NCI-H446 treated with DMSO at 0.1 percent for 48 hours (cell line): ENCODE data around the gene CHIC2.

ENCODE experiments used
- DNase-seq: peaks from one replicate; lab custom pipeline; 2025; lab: John Stamatoyannopoulos, UW

Gene CHIC2

DNA sequence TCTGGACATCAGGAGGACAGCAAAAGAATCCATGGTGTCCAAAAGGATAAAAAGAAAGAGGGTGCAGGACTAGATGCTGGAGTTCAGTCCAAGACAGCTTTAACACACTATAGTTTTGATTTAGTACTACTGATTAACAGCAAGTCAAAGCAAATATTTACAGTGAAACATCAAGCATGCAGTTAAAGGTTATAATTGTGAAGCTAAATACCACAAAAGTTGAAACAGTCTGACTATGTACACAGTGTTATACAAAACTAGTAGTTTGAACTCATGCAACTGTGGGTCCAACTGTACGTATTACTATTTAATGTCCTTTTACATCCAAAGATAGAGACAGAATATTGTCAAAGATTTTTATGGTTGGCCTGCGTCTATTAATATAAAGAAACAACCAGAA, 57.6 kb downstream of the CHIC2 start:
- DNase-seq, result no peak

DNA sequence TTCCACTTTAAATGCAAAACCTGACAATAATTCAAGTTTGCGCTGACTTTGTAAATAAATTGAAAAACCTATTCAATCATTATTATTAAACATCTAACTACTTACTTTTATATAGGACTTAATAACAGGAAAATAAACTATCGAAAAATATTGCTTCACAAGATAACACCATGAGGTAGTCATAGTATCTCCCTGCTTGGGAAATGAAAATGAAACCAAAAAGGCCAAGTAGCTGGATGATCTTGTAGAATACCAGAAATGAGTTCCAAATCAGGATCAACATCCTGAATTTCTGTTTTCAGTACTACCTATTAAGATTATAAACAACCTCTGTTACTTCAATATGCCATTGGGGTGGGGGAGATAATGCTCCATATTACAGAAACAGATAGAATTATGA, 58.9 kb downstream of the CHIC2 start:
- no peak for DNase-seq

DNA sequence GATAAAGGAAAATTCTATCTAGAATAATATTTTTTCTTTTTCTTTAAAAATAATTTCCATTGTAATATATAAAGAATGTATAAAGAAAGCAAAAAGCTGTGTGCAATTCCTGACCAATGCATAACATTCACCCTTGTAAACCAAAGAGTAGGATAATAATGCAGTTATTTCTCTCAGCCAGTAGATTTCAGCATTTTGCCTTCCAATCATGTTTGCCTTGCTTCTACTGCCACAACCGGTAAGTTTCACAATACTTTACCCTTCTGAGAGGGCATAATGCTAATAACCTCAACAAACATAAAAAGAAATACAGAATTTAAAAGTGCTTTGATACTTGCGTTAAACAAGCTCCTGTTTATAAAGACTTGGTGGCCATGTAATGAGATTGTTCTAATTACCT, 59.9 kb downstream of the CHIC2 start:
- DNase-seq, result no peak

DNA sequence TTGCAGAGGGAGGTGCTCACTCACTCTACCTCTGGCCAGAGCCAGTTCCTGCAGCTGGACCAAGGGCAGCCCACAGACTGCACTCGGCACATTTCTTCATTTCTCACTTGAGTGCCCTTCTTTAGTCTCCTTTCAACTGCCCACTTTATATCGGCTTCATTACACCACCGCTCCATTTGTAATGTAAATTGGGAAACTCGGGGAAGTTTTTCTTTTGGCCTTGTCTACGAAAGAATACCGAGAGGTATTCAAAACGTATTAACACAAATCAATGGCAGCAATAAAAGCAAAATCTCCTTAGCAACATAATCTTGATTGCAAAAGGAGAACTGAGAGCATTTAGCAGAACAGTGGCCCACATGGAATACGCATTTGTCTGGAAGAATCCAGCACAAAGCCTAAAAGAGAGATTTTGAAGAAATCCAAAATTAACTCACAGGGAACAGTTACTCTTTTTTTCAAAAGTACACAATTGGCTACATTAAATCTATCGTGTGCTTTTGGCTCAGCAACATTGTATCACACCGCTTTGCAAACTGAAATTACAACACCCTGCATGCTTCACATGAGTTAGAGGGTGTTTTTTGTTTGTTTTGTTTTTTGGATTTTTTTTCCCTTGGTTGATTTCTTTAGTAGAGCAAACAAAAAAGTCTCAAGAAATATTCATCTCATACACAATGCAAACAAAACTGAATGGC, 62.6 kb downstream of the CHIC2 start:
- no peak for DNase-seq

DNA sequence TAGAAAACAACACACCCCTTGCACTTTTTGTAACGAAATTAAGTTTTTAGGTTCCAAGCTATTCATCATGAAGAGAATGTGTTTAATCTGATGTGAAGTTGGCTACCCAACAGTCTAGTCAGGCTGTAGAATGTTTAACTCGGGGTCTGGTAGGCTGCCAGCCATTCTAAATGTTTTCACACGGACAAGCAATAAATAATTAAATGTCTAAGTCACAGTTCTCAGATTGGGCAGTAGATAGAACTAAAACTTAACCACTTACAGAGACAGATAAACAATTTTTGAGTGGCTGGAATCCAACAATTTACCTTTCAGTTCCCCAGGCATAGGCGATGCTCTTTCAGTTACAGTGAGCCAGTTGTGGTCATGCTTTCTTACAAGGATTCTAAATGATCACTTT, 66.5 kb downstream of the CHIC2 start:
- no peak for DNase-seq

DNA sequence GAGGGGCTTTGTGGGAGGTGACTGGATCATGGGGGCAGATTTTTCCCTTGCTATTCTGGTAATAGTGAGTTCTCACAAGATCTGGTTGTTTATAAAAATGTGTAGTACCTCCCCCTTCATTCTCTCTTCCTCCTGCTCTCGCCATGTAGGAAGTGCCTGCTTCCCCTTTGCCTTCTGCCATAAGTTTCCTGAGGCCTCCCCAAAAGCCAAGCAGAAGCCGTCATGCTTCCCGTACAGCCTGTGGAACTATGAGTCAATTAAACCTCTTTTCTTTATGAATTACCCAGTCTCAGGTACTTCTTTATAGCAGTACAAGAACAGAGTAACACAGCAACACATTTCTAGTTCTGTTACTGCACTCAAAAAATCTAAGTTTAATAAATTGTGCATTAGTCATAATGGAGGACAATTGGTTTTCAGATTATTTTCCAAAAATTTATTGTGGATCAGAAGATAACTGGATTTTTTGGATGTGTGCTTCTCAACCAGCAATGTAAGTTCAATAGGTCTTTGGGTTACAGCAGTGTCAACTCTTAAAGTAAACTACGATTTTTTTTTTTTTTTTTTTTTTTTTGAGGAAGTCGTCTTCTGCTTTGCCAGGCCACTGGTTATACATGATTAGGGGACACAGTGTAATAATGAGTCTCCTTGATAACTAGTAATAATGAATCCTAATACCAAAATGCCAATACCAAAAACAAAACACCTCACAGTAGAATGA, 69.9 kb downstream of the CHIC2 start:
- DNase-seq, result no peak

DNA sequence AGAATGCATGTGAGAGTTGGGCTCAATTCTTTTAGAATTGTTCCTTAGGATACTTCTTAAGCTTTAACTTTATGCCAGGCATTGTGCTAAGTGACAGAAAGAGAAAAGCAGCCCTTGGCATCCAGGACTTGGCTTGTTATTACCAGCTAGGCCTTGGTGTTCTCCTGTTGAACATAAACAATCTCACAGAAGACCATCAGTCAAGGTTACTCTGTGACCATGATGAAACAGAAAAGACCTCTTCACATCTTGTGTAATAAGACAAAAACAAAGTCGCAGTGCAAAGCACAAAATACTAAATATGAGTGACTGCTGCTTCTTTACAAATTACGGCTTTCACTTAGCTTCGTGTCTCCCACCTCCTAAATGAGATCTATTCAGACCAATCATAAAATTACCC, 71.6 kb downstream of the CHIC2 start:
- DNase-seq, result no peak

DNA sequence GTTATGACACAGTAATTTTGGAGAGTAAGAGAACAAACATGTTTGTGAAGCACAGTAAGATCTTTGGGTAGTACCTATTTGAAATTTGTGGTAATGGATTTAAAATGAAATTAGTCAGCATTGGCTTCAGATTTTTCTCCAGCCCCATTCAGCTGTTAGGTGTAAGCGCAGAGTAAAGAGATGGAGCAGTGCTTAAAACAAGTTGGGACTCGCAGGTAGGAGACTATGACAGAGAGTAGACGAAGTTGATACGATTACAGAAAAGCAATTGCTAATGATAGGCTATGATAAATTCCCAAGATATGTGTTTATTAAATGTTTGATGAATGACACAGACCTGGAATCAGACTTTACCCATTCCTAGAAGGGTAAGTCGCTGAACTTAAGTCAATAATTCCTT, 72.6 kb downstream of the CHIC2 start:
- DNase-seq, result no peak

DNA sequence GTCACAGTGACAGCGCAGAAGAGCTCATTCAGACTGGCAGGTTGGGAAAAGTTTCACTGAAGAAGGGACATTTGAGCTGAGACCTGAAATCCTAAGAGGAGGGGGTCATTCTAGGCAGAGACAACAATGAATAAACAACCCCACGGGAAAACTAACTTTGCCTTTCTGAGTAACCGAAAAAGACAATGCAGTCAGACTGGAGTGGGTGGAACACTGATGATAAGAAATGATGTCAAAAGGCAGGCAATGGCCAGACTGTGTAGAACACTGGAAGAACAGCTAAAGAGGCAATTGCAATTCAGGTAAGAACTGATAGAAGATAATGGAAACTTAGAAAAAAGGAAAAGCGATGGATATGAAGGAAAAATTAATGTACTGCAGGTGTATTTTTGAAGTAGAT, 73.8 kb downstream of the CHIC2 start:
- no peak for DNase-seq

DNA sequence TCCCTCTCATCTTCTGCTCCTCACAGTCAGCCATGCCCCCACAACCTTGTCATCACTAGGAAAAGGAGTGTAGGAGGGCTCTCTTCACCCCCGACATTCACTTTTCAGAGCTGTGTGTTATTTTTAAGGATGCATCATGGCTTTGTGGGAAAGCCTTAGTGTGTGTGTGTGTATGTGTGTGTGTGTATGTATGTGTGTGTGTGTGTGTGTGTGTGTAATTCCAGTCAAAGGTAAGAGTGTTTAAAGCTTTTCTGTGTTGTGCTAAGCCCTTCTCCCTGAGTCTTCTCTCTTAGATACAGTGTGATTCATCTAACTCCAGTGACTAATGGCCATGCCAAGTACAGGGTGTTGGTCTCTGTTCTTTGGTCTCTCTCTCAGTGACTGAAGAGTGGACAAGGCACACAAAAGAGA, 76.6 kb downstream of the CHIC2 start:
- no peak for DNase-seq

DNA sequence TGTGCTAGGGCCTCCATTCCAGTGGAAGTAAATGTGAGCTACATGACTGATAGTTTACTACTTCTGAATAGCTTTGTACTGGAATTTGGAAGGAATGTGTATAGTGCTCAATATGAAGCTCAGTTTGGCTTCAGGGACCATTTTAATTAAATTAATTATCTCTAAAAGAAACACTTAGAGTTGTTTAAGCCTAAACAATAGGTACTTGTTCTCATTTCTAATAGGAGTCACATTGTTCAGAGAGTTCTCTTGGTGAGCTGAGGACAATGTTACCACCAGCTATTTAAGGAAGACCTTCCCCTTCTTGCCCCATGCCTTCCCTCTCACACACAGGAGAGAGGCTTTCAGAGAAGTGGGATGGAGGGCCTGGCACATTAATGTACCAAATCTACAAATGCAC, 78.3 kb downstream of the CHIC2 start:
- no peak for DNase-seq

DNA sequence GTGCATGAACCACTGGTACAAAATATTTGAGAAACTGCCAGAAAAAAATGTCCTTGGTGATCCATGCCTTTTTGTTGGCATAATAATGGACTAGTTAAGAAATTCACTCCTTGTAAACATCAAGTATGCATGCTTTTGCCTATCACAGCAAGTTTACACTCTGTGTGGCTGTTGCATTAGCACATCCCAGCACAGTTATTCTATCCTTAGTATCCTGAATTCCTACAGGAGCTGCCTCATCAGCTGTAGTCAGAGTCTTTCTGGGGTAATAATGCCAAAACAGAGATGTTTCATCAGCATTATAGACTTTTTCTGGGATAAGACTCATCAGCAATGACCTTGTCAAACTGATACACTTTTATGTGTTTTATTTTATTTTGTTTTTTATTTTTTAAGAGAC, 82.8 kb downstream of the CHIC2 start:
- DNase-seq, result no peak

DNA sequence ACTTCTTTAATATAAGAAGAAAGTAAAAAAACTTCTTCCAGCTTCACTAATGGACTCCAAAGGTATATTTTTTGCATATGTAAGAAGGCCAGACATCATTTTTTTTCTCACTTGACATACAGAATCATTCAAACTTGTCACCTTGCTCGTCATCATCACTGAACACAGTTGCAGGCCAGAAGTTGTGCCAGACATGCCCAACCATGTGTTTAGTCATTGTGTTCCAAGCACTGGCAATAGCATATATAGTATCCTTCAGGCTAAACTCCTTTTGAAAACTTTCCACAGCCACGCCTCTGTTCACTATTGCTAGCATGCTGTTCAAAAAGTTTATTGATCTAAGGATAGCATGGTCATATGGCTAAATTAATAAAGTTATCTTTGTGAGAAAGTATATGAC, 83.3 kb downstream of the CHIC2 start:
- DNase-seq, result no peak

DNA sequence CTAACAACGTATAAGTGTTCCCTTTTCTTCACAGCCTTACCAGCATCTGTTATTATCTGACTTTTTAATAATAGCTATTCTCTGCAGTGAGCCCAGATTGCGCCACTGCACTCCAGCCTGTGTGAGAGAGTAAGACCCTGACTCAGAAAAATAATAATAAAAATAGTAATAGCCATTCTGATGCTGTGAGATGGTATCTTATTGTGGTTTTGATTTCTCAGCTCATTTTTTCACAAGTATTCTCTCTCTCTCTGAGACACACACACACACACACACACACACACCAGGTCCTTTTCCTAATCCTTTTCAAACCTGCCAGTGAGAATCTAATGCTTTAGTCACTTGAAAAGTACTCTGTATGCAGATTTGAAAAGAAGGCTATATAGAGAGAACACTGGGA, 89.8 kb downstream of the CHIC2 start:
- DNase-seq, result no peak

DNA sequence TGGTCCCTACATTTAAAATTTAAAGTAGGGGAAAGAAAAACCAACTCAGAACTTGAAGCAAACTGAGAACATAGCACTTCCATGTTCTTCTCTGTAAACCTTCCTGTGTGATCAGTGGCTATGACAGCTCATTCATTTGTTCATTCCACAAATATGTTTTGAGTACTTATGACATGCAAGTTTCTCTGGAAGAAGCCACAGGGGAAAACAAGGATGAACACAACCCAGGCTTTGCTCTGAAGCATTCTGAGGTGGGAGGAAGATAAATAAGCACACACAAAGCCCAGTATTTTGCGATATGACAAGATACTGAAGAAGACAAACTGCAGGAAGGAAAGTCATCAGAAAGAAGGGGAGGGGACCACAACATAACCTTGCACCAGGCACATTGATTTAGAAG, 96.4 kb downstream of the CHIC2 start:
- no peak for DNase-seq

DNA sequence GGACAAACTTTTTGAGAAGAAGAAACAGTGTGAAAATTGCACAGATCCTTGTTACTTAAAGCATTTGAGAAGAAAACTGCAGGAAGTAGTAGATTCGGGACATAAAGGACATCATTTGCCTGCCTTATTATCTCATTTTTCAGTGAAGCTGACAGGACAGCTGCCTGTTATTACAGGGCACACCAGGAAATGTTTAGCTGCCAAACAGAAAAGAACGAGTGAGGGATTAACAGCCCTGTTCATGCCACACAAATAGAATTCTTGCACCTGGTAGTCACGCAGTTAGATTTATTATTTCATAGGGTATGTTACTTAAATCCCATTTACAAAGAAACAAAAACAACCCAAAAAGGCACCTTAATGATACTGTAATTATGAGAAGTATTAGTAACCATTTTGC, 100.6 kb downstream of the CHIC2 start:
- no peak for DNase-seq

DNA sequence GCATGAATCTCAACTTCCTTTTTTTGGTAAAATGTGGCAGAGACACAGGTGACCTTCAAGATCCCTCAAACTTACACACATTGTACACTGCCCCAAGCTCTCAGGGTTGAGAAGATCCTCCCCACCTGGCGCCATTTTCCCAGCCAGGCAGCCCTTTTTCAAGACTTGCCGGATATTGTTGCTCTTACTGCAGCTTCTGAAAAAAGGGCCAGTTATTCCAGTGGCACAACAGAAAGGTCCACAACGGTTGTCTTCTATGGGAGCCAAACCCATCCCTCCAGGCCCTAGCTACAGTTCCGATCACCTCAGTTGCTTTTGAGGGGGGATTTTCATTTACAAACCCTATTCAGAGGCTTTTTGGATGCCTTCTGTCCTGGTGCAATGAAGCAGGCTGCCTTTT, 101.1 kb downstream of the CHIC2 start:
- no peak for DNase-seq

DNA sequence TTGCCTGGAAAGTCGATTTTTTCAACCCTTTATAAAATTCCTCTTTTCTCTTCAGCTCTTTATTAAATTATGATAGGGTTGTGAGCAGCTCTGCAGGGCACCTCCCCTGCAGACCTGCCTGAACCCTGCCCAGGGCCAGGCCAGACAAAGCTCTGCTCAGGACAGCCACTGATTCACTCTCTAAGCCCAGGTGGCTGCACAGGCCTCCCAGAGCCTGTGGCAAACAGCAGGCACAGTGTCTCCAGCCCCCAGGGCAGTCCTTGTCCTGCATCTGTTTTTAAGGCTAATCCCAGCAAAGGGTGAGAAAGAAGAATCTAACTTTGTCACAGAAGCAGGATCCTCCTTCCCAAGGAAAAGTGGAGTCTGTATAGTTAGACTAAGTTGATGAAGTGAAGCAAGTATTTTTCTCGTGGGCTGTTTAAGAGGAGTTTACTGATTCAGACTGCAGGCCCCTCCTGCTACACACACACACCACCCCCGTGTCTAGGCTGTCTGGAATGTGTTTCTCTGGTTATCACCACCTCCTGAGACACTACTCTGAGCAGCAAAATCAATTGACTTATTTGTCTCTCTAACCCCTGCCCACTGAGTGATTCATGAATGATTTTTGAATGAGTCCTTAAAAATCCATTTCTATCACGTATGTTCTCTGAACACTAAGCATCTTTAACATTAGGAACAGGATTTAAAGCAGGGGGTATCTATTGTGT, 101.7 kb downstream of the CHIC2 start:
- DNase-seq, result no peak

DNA sequence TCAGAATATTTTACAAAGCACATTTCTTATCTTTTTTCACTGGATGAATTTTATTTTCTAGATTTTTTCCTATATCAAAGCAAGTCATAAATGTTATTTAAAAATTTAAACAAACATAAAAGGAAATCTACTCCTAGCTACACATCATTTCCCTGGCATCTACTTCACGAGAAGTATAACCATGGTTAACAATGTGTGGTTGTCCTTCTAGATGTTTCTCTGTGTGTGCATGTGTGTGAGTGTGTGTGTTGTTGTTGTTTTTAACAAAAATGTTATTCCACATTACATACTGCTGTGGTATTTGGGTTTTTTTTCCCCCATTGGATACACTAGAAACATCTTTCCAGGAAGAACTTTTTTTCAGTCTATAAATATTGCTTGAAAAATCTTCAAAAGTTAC, 103.1 kb downstream of the CHIC2 start:
- DNase-seq, result no peak

DNA sequence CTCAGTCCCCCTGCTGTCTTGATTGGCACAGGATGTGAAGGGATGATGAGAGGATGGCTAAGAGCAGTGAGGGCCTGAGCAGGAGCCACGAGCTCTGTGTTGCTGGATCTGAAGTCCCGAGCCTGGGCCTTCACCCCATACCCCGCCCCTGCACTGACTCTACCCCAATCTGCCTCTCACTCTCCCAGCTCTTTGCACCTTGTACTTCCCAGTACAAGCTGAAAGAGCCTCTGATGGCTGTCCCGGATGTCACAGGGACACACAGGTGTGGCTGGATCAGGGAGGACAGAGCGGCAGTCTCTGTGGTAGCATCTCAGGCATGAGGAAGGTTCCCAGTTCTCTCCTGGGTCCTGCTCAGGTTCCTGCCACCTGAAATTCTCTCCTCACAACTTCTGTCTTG, 103.6 kb downstream of the CHIC2 start:
- no peak for DNase-seq
